HepG2 (cell line): ENCODE results near the gene C22orf31. TPM values are rescaled to one million over a fixed set of nuclear protein-coding genes. Genes with fewer than 3 reads are reported as not detected.

Source experiments
- AKAP8 ChIP-seq: sonication (generic); formaldehyde crosslinking; IDR thresholded peaks from 2 replicates; pipeline ENCODE4 v1.5.1; 2020; ENCODE audit warnings: mild to moderate bottlenecking, missing genetic modification reagents
- ESRRA ChIP-seq: sonication (generic); formaldehyde crosslinking; IDR thresholded peaks from 2 replicates; pipeline ENCODE4 v1.5.1; 2020; ENCODE audit warnings: mild to moderate bottlenecking, low read depth, missing genetic modification reagents
- GZF1 ChIP-seq: sonication (generic); formaldehyde crosslinking; IDR thresholded peaks from 2 replicates; pipeline ENCODE4 v1.5.1; 2020; ENCODE audit warnings: mild to moderate bottlenecking, missing genetic modification reagents
- HNRNPH1 ChIP-seq: fragments of 200-400 bp; formaldehyde crosslinking; optimal IDR thresholded peaks from 2 replicates; pipeline ENCODE3; 2017; ENCODE audit warnings: mild to moderate bottlenecking, low read depth, low read length
- HOXA7 ChIP-seq: sonication (generic); formaldehyde crosslinking; IDR thresholded peaks from 2 replicates; pipeline ENCODE4 v1.8.1; 2022; ENCODE audit warnings: mild to moderate bottlenecking, missing genetic modification reagents, moderate library complexity
- KDM6A ChIP-seq: IDR thresholded peaks from 2 replicates; pipeline ENCODE4 v1.6.1; 2016; ENCODE audit warnings: low read depth
- KMT2A ChIP-seq: sonication (generic); formaldehyde crosslinking; IDR thresholded peaks from 2 replicates; pipeline ENCODE4 v1.4.0; 2020; ENCODE audit warnings: missing genetic modification reagents
- MXD4 ChIP-seq: IDR thresholded peaks from 2 replicates; pipeline ENCODE4 v1.6.1; 2016; ENCODE audit warnings: mild to moderate bottlenecking, missing biosample characterization, missing genetic modification reagents
- MYNN ChIP-seq: sonication (generic); formaldehyde crosslinking; IDR thresholded peaks from 2 replicates; pipeline ENCODE4 v1.4.0; 2020; ENCODE audit warnings: mild to moderate bottlenecking, low read depth, missing genetic modification reagents
- PITX1 ChIP-seq: sonication (generic); formaldehyde crosslinking; IDR thresholded peaks from 2 replicates; pipeline ENCODE4 v1.5.1; 2020; ENCODE audit warnings: mild to moderate bottlenecking, missing genetic modification reagents
- SIN3A ChIP-seq: IDR thresholded peaks from 2 replicates; pipeline ENCODE4 v1.6.1; 2011; ENCODE audit warnings: low read depth, mild to moderate bottlenecking, control low read depth, low read length, borderline replicate concordance
- SMAD3 ChIP-seq: sonication (generic); formaldehyde crosslinking; IDR thresholded peaks from 2 replicates; pipeline ENCODE4 v1.4.0; 2020; ENCODE audit warnings: missing genetic modification reagents
- STAT5B ChIP-seq: sonication (generic); formaldehyde crosslinking; IDR thresholded peaks from 2 replicates; pipeline ENCODE4 v1.4.0; 2020; ENCODE audit warnings: missing genetic modification reagents
- TEAD3 ChIP-seq: optimal IDR thresholded peaks from 2 replicates; pipeline ENCODE3; 2016; ENCODE audit warnings: borderline replicate concordance
- ZBTB7A ChIP-seq: sonication (generic); formaldehyde crosslinking; IDR thresholded peaks from 2 replicates; pipeline ENCODE4 v1.8.0; 2022; ENCODE audit warnings: mild to moderate bottlenecking, missing genetic modification reagents
- ZFP36L1 ChIP-seq: sonication (generic); formaldehyde crosslinking; IDR thresholded peaks from 2 replicates; pipeline ENCODE4 v1.8.0; 2022; ENCODE audit warnings: mild to moderate bottlenecking, missing genetic modification reagents, moderate library complexity
- ZMYM3 ChIP-seq: sonication (generic); formaldehyde crosslinking; IDR thresholded peaks from 2 replicates; pipeline ENCODE4 v1.5.1; 2020; ENCODE audit warnings: mild to moderate bottlenecking, missing genetic modification reagents
- ZNF431 ChIP-seq: sonication (generic); formaldehyde crosslinking; IDR thresholded peaks from 2 replicates; pipeline ENCODE4 v1.9.0; 2022; ENCODE audit warnings: missing genetic modification reagents, low read depth, mild to moderate bottlenecking, borderline replicate concordance
- ZNF44 ChIP-seq: sonication (generic); formaldehyde crosslinking; IDR thresholded peaks from 2 replicates; pipeline ENCODE4 v1.5.1; 2020; ENCODE audit warnings: mild to moderate bottlenecking, missing genetic modification reagents
- ZNF550 ChIP-seq: sonication (generic); formaldehyde crosslinking; IDR thresholded peaks from 2 replicates; pipeline ENCODE4 v1.4.0; 2020; ENCODE audit warnings: mild to moderate bottlenecking, missing genetic modification reagents, borderline replicate concordance
- ZNF672 ChIP-seq: sonication (generic); formaldehyde crosslinking; IDR thresholded peaks from 2 replicates; pipeline ENCODE4 v1.8.1; 2022; ENCODE audit warnings: missing genetic modification reagents
- polyA plus RNA-seq, 8 experiments: library from polyadenylated mRNA; depleted of rRNA in 3 of 8; stranded (reverse) in 7 of 8; unstranded in 1 of 8; fragments of >200 nt; fragmentation: Illumina TruSeq in 4 of 8; extraction: Trizol in 4 of 8; gene quantifications; 2 replicates each; pipeline versions ENCODE4 v1.2.1 to v1.2.3, GENCODE V29; 2011 to 2016; ENCODE audit warnings: low read depth in 4 of 8, missing spikeins in 1 of 8, mixed read lengths in 1 of 8; ENCODE audit not compliant: insufficient read depth in 1 of 8
- total RNA-seq, 5 experiments: library from RNA; depleted of rRNA; stranded (reverse); fragments of >200 nt; fragmentation: Illumina TruSeq; extraction: Trizol; gene quantifications; 2 replicates each; pipeline ENCODE4 v1.2.3, GENCODE V29; 2016; ENCODE audit warnings: low read depth in 1 of 5
- TF ChIP-seq, protein P1 (sequence below): sonication (generic); formaldehyde crosslinking; IDR thresholded peaks from 2 replicates; pipeline ENCODE4 v1.5.1; 2020; ENCODE audit warnings: mild to moderate bottlenecking, missing genetic modification reagents, moderate library complexity
- TF ChIP-seq, protein P2 (sequence below): IDR thresholded peaks from 2 replicates; pipeline ENCODE4 v1.6.1; 2016; ENCODE audit warnings: missing biosample characterization, missing genetic modification reagents, low read depth
- TF ChIP-seq, protein P3 (sequence below): sonication (generic); formaldehyde crosslinking; IDR thresholded peaks from 2 replicates; pipeline ENCODE4 v1.4.0; 2020; ENCODE audit warnings: missing genetic modification reagents
- TF ChIP-seq, protein P4 (sequence below): IDR thresholded peaks from 2 replicates; pipeline ENCODE4 v1.6.1; 2016; ENCODE audit warnings: mild to moderate bottlenecking, missing biosample characterization, missing genetic modification reagents
- TF ChIP-seq, protein P5 (sequence below): sonication (generic); formaldehyde crosslinking; IDR thresholded peaks from 2 replicates; pipeline ENCODE4 v1.4.0; 2020; ENCODE audit warnings: missing genetic modification reagents

Gene C22orf31
- total and polyA plus RNA-seq, 2 of the 13 experiments (the other 11 are each of a cell fraction or from before 2014, with no cell fraction given), result not detected

DNA sequence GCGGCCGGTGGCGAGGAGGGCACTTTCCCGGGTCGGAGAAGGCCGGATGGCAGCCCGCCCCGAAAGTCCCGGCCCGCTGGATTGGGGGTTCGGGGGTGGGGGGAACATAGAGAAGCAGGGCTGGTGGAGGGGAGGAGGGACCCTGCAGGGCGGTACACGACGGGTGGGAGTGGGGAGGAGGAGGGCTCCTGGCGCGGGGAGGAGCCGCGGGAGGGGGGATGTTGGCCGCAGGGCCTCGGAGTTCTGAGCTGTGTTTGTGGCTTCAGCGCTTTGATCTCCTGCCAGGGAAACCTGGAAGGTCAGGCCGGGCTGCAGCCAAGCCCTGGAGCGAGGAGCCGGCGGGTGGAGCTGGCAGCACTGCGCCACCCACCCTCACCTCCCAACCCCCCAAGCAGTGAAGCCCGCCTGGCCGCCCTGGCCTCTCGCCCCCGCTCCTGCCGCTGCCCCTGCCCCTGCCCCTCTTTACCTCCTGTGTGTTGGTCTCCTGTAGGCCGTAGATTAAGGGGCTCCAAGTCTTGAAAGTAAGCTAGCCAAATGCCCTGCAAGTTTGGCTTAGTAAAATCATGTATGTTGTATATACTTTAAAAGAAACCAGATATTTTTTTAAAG is 30.9 kb downstream of the C22orf31 start (continued):
- no peak for TF ChIP-seq ZNF44 (CRISPR knock-in tag)
- no peak for TF ChIP-seq SIN3A
- TF ChIP-seq ZMYM3 (CRISPR knock-in tag), result peak; percentile 66; the same call in 1 of the 2 replicates
- peak; percentile 82; the same call in 1 of the 2 replicates for TF ChIP-seq ZBTB7A (CRISPR knock-in tag)
- TF ChIP-seq ZNF431 (CRISPR knock-in tag), result no peak; the same call in 1 of the 2 replicates
- peak; percentile 52 for TF ChIP-seq SMAD3 (CRISPR knock-in tag)
- TF ChIP-seq, protein P1, sequence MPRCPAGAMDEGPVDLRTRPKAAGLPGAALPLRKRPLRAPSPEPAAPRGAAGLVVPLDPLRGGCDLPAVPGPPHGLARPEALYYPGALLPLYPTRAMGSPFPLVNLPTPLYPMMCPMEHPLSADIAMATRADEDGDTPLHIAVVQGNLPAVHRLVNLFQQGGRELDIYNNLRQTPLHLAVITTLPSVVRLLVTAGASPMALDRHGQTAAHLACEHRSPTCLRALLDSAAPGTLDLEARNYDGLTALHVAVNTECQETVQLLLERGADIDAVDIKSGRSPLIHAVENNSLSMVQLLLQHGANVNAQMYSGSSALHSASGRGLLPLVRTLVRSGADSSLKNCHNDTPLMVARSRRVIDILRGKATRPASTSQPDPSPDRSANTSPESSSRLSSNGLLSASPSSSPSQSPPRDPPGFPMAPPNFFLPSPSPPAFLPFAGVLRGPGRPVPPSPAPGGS (CRISPR knock-in tag), result no peak
- TF ChIP-seq ZFP36L1 (CRISPR knock-in tag), result no peak
- no peak for TF ChIP-seq MYNN
- peak; percentile 78; the same call in 1 of the 2 replicates for TF ChIP-seq KMT2A
- peak; percentile 55; the same call in 1 of the 2 replicates for TF ChIP-seq AKAP8
- TF ChIP-seq GZF1 (CRISPR knock-in tag), result no peak
- no peak for TF ChIP-seq STAT5B (CRISPR knock-in tag)
- peak; percentile 70; the same call in 1 of the 2 replicates for TF ChIP-seq KDM6A (CRISPR knock-in tag)
- no peak for TF ChIP-seq MXD4 (CRISPR knock-in tag)
- no peak for TF ChIP-seq HNRNPH1
- no peak for TF ChIP-seq HOXA7 (CRISPR knock-in tag)
- no peak for TF ChIP-seq ZNF550 (CRISPR knock-in tag)
- TF ChIP-seq, protein P2, sequence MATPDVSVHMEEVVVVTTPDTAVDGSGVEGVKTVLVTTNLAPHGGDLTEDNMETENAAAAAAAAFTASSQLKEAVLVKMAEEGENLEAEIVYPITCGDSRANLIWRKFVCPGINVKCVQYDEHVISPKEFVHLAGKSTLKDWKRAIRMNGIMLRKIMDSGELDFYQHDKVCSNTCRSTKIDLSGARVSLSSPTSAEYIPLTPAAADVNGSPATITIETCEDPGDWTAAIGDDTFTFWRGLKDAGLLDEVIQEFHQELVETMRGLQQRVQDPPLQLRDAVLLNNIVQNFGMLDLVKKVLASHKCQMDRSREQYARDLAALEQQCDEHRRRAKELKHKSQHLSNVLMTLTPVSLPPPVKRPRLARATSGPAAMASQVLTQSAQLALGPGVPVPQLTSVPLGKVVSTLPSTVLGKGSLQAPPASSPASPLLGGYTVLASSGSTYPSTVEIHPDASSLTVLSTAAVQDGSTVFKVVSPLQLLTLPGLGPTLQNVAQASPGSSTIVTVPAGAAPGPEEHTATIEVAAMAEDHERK (CRISPR knock-in tag), result no peak
- TF ChIP-seq, protein P3, sequence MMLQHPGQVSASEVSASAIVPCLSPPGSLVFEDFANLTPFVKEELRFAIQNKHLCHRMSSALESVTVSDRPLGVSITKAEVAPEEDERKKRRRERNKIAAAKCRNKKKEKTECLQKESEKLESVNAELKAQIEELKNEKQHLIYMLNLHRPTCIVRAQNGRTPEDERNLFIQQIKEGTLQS (CRISPR knock-in tag), result peak; percentile 70; the same call in 1 of the 2 replicates
- TF ChIP-seq ESRRA (CRISPR knock-in tag), result peak; percentile 65; the same call in 1 of the 2 replicates
- TF ChIP-seq ZNF672 (CRISPR knock-in tag), result no peak
- peak; percentile 74 for TF ChIP-seq TEAD3 (CRISPR knock-in tag)
- TF ChIP-seq, protein P4, sequence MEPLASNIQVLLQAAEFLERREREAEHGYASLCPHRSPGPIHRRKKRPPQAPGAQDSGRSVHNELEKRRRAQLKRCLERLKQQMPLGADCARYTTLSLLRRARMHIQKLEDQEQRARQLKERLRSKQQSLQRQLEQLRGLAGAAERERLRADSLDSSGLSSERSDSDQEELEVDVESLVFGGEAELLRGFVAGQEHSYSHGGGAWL (CRISPR knock-in tag), result peak; percentile 62; the same call in 1 of the 2 replicates
- TF ChIP-seq PITX1 (CRISPR knock-in tag), result peak; percentile 89
- TF ChIP-seq, protein P5, sequence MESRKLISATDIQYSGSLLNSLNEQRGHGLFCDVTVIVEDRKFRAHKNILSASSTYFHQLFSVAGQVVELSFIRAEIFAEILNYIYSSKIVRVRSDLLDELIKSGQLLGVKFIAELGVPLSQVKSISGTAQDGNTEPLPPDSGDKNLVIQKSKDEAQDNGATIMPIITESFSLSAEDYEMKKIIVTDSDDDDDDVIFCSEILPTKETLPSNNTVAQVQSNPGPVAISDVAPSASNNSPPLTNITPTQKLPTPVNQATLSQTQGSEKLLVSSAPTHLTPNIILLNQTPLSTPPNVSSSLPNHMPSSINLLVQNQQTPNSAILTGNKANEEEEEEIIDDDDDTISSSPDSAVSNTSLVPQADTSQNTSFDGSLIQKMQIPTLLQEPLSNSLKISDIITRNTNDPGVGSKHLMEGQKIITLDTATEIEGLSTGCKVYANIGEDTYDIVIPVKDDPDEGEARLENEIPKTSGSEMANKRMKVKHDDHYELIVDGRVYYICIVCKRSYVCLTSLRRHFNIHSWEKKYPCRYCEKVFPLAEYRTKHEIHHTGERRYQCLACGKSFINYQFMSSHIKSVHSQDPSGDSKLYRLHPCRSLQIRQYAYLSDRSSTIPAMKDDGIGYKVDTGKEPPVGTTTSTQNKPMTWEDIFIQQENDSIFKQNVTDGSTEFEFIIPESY (CRISPR knock-in tag), result peak; percentile 69; the same call in 1 of the 2 replicates
